Effector CD4-positive, alpha-beta T cell (primary cell): ENCODE results near the gene TMEM179.
"Not testable (repeated sequence)": the region's sequence is repeated elsewhere in the genome, so short reads cannot be mapped to it uniquely, and the experiment has no call there.

Source experiments
- DNase-seq: peaks from one replicate; pipeline ENCODE4 v3.0.0-alpha.2; 2020

Gene TMEM179

GRCh38 chr14:104636846-104637545 is 32.4 kb upstream of the TMEM179 start:
- DNase-seq, result not testable (repeated sequence)

GRCh38 chr14:104636131-104636530 is 31.6 kb upstream of the TMEM179 start:
- DNase-seq, result no peak

GRCh38 chr14:104635717-104636116 is 31.1 kb upstream of the TMEM179 start:
- DNase-seq, result no peak

GRCh38 chr14:104634886-104635570 is 30.5 kb upstream of the TMEM179 start:
- no peak for DNase-seq

GRCh38 chr14:104634138-104634760 is 29.7 kb upstream of the TMEM179 start:
- DNase-seq, result no peak

- DNase-seq, result no peak
Observed at GRCh38 chr14:104633276-104634137, 28.9 kb upstream of the TMEM179 start.

GRCh38 chr14:104632781-104633180 is 28.2 kb upstream of the TMEM179 start:
- no peak for DNase-seq

GRCh38 chr14:104624939-104625338 is 20.4 kb upstream of the TMEM179 start:
- no peak for DNase-seq

GRCh38 chr14:104614126-104614812 is 9.7 kb upstream of the TMEM179 start:
- no peak for DNase-seq

- no peak for DNase-seq
Observed at GRCh38 chr14:104611881-104612280, 7.3 kb upstream of the TMEM179 start.

- DNase-seq, result no peak
Observed at GRCh38 chr14:104610749-104611310, 6.3 kb upstream of the TMEM179 start.

GRCh38 chr14:104609666-104610065 is 5.1 kb upstream of the TMEM179 start:
- DNase-seq, result no peak

- DNase-seq, result no peak
Observed at GRCh38 chr14:104603711-104604401, 716 bp downstream of the TMEM179 start.

GRCh38 chr14:104602933-104603325 is 1.6 kb downstream of the TMEM179 start:
- no peak for DNase-seq

GRCh38 chr14:104602315-104602932 is 2.1 kb downstream of the TMEM179 start:
- no peak for DNase-seq

- DNase-seq, result no peak
Observed at GRCh38 chr14:104601786-104602185, 2.8 kb downstream of the TMEM179 start.

GRCh38 chr14:104600805-104601204 is 3.8 kb downstream of the TMEM179 start:
- DNase-seq, result no peak

GRCh38 chr14:104600141-104600643 is 4.4 kb downstream of the TMEM179 start:
- no peak for DNase-seq

GRCh38 chr14:104599446-104599845 is 5.1 kb downstream of the TMEM179 start:
- DNase-seq, result no peak

GRCh38 chr14:104598910-104599273 is 5.7 kb downstream of the TMEM179 start:
- no peak for DNase-seq
